Muscle layer of duodenum (tissue), 2 donors: Measurements from ENCODE around the gene BCL6.

Source experiments
- H3K27ac ChIP-seq: one replicate; pipeline ENCODE4 v1.7.0; 2013; ENCODE audit warnings: mild to moderate bottlenecking, low read length
- H3K27me3 ChIP-seq: one replicate; pipeline ENCODE4 v1.7.0; 2013; ENCODE audit warnings: low read depth, mild to moderate bottlenecking, control low read depth, low read length
- H3K36me3 ChIP-seq, 2 donors: one replicate each; pipeline ENCODE4 v1.7.0; 2013; ENCODE audit warnings: low read length in 2 of 2, control low read depth in 1 of 2, mild to moderate bottlenecking in 1 of 2; ENCODE audit not compliant: insufficient read depth in 2 of 2, control insufficient read depth in 1 of 2
- H3K4me1 ChIP-seq, 2 donors: one replicate each; pipeline ENCODE4 v1.7.0; 2013; ENCODE audit warnings: low read length in 2 of 2, mild to moderate bottlenecking in 2 of 2, control low read depth in 1 of 2, moderate library complexity in 1 of 2; ENCODE audit not compliant: insufficient read depth in 2 of 2, control insufficient read depth in 1 of 2
- H3K4me3 ChIP-seq, 2 donors: one replicate each; pipeline ENCODE4 v1.7.0; 2013; ENCODE audit warnings: low read length in 2 of 2, low read depth in 1 of 2, mild to moderate bottlenecking in 1 of 2
- H3K9me3 ChIP-seq, 2 donors: one replicate each; pipeline ENCODE4 v1.7.0; 2013; ENCODE audit warnings: low read length in 2 of 2, control low read depth in 1 of 2, mild to moderate bottlenecking in 1 of 2; ENCODE audit not compliant: control insufficient read depth in 1 of 2
- donor health status: healthy.

The BCL6 gene

DNA sequence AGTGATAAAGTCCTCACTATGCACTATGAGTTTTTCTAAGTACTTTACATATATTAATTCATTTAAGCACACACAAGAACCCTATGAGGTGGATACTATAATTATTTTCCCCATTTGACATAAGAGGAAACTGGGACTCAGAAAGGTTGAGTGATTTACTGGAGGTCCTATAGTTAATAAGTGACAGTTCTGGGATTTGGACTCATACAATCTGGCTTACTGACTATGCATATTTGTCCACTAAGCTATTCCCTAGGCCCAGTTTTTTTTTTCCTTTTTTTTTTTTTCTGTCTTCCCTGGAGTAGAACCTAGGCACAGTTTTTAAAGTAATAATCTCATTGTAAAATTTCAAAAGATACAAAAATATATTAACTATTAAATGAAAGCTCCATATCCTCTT is 36.6 kb downstream of the BCL6 start:
- Histone ChIP-seq H3K4me1 (no peaks in the 10 kb centered on the region), H3K4me3 (no peak overlapping the region), H3K9me3 (no peaks in the 10 kb centered on the region), H3K36me3 (no peaks in the 10 kb centered on the region), H3K27ac (no peak overlapping the region), H3K27me3 (no peaks in the 10 kb centered on the region)

DNA sequence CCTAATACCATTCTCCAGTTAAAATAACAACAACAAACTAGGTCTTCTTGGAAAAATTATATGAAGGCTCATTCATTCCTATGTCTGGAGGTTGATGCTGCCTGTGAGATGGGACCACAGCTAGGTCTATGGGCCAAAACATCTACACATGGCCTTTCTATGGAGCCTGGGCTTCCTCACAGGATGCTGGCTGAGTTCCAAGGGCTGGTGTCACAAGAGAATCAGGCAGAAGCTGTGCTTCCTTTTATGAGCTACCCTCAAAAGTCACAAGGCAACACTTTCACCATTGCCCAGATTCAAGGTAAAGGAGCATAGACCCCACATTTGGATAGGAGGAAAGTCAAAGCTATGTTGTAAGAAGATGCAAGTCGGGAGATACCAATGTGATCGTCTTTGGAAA is 38.3 kb downstream of the BCL6 start:
- H3K36me3 ChIP-seq, result no peaks in the 10 kb centered on the region
- H3K4me1 ChIP-seq, result no peaks in the 10 kb centered on the region
- no peak overlapping the region for H3K27ac ChIP-seq
- H3K4me3 ChIP-seq, result no peak overlapping the region
- H3K27me3 ChIP-seq, result no peaks in the 10 kb centered on the region
- no peaks in the 10 kb centered on the region for H3K9me3 ChIP-seq

DNA sequence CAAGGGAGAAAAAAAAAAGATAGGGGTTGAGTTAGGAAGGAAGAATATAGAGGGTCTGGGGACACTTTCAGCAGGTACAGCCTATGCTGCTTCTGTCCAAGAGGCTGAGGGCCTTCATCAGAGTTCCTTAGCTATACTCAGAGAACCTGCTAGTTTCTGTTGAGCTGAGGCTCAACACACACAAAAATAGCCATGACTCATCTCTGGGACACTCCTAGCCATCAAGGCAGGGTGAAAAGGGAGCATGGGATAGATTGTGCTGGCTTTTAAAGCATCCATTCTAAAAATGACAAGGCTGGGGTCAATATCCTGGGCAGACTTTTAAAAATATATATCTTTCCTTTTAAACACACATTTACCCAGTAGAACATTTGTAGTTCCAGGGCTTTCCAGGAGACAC is 40.1 kb downstream of the BCL6 start:
- no peaks in the 10 kb centered on the region for H3K36me3 ChIP-seq
- no peaks in the 10 kb centered on the region for H3K4me1 ChIP-seq
- H3K27ac ChIP-seq, result no peak overlapping the region
- no peak overlapping the region for H3K4me3 ChIP-seq
- no peaks in the 10 kb centered on the region for H3K27me3 ChIP-seq
- no peaks in the 10 kb centered on the region for H3K9me3 ChIP-seq

- H3K27ac ChIP-seq, result no peak within 1 kb of the TSS
- H3K4me1 ChIP-seq, result no peaks in the 10 kb centered on the region
- H3K4me3 ChIP-seq, result no peak within 1 kb of the TSS
- no peaks in the 10 kb centered on the region for H3K9me3 ChIP-seq
- no peaks in the 10 kb centered on the region for H3K27me3 ChIP-seq
- no peaks in the 10 kb centered on the region for H3K36me3 ChIP-seq
These were observed 42.7 kb downstream of the BCL6 start, which contains the start of gene RTP2 for GRCh38 chr3:187702507-187703033. RTP2 (minus strand) TSS chr3:187702557; CDS start chr3:187702128, 429 bp downstream.

- H3K9me3 ChIP-seq, result no peaks in the 10 kb centered on the region
- no peaks in the 10 kb centered on the region for H3K4me1 ChIP-seq
- H3K27ac ChIP-seq, result no peak overlapping the region
- H3K27me3 ChIP-seq, result no peaks in the 10 kb centered on the region
- no peak overlapping the region for H3K4me3 ChIP-seq
- no peaks in the 10 kb centered on the region for H3K36me3 ChIP-seq
These were observed 45.0 kb downstream of the BCL6 start for GRCh38 chr3:187700249-187700648.

GRCh38 chr3:187698499-187699399 is 46.5 kb downstream of the BCL6 start:
- no peaks in the 10 kb centered on the region for H3K27me3 ChIP-seq
- H3K4me1 ChIP-seq, result no peaks in the 10 kb centered on the region
- no peak overlapping the region for H3K4me3 ChIP-seq
- no peaks in the 10 kb centered on the region for H3K9me3 ChIP-seq
- H3K36me3 ChIP-seq, result no peaks in the 10 kb centered on the region
- no peak overlapping the region for H3K27ac ChIP-seq

DNA sequence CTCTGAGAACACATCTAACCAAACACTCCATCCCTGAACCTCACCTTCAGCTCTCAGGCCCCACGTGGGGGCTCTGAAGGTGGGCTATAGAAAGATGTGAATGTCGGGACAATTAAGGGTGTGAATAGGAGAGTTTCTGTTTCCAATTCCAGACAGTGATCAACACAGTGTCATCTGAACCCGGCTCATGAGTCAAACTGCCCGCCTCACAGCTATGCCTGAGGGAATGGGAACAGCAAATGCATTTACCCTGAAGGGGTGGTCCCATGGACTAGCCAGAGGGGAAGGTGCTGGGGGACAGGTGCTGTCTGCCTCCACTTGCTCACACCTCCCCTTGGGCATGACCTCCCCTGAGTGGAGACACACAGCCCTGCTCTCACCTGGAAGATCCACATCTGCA is 49.2 kb downstream of the BCL6 start:
- no peaks in the 10 kb centered on the region for H3K9me3 ChIP-seq
- no peaks in the 10 kb centered on the region for H3K36me3 ChIP-seq
- H3K4me3 ChIP-seq, result no peak overlapping the region
- H3K27me3 ChIP-seq, result no peaks in the 10 kb centered on the region
- no peaks in the 10 kb centered on the region for H3K4me1 ChIP-seq
- H3K27ac ChIP-seq, result no peak overlapping the region

GRCh38 chr3:187695449-187695848 is 49.8 kb downstream of the BCL6 start:
- Histone ChIP-seq H3K4me3 (no peak overlapping the region), H3K9me3 (no peaks in the 10 kb centered on the region), H3K27me3 (no peaks in the 10 kb centered on the region), H3K27ac (no peak overlapping the region), H3K4me1 (no peaks in the 10 kb centered on the region), H3K36me3 (no peaks in the 10 kb centered on the region)

- H3K9me3 ChIP-seq, result no peaks in the 10 kb centered on the region
- H3K4me1 ChIP-seq, result no peaks in the 10 kb centered on the region
- H3K27me3 ChIP-seq, result no peaks in the 10 kb centered on the region
- no peaks in the 10 kb centered on the region for H3K36me3 ChIP-seq
- H3K27ac ChIP-seq, result no peak overlapping the region
- no peak overlapping the region for H3K4me3 ChIP-seq
These were observed 50.5 kb downstream of the BCL6 start for GRCh38 chr3:187694801-187695200.

DNA sequence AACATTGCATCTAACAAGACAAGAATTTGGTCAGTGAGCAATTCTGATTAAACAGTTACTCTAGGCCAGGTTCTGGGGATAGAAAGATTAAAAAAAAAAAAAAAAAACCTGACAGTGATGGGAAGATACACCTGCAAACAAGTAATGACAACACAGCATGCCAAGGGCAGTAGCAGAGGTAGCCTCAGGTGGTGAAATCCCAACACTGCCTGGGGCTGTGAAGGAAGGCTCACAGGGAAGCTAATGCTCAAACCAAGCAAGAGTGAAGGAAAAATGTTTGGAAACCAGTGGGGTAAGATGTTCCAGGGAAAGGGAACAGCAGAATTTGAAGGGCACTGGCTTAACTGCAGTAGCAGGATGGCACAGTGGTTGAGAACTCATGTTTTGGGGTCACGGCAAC is 51.8 kb downstream of the BCL6 start:
- Histone ChIP-seq H3K36me3 (no peaks in the 10 kb centered on the region), H3K4me3 (no peak overlapping the region), H3K27ac (no peak overlapping the region), H3K27me3 (no peaks in the 10 kb centered on the region), H3K4me1 (no peaks in the 10 kb centered on the region), H3K9me3 (no peaks in the 10 kb centered on the region)

DNA sequence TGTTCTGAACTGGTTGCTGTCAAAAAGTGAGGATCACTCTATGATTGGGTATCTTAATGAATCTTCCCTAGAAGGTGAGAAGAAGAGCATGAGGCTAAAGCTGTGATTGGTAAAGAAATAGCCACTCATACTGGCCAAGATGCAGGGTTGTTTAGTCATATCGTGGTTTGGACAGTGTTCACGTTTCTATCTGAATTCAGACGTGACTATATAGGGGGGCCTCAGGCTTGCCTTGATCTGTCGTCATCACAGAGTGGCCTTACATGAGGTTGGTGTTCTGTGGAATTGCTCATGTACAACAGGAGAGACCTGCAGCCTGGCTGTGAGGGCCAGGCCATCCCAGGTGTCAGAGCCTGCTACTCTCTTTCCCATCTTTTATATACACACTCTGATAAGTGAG is 55.3 kb downstream of the BCL6 start:
- no peaks in the 10 kb centered on the region for H3K27me3 ChIP-seq
- no peak overlapping the region for H3K4me3 ChIP-seq
- peaks cover 0 to 10% of the 10 kb centered on the region in 2 donors for H3K9me3 ChIP-seq
- no peak overlapping the region for H3K27ac ChIP-seq
- no peaks in the 10 kb centered on the region for H3K4me1 ChIP-seq
- H3K36me3 ChIP-seq, result no peaks in the 10 kb centered on the region
